GM19328 (cell line): ENCODE measurements around the gene FA2H.

Source experiments
- ATAC-seq: cut with Tn5 transposase; IDR thresholded peaks from one replicate; pipeline ENCODE4 v1.9.1; 2021; ENCODE audit warnings: mild to moderate bottlenecking, moderate library complexity; ENCODE audit not compliant: unreplicated experiment

The FA2H gene

GRCh38 chr16:74745109-74745615, 29.5 kb downstream of the FA2H start:
- ATAC-seq: no peak

- ATAC-seq: no peak
These were observed 30.1 kb downstream of the FA2H start for GRCh38 chr16:74744566-74744965.

GRCh38 chr16:74743668-74744299, 30.8 kb downstream of the FA2H start:
- no peak for ATAC-seq

- ATAC-seq: no peak
These were observed 31.5 kb downstream of the FA2H start for GRCh38 chr16:74743045-74743667.

GRCh38 chr16:74742051-74742481, 32.6 kb downstream of the FA2H start:
- no peak for ATAC-seq

- no peak for ATAC-seq
These were observed 33.8 kb downstream of the FA2H start for GRCh38 chr16:74740795-74741304.

- no peak for ATAC-seq
These were observed 35.3 kb downstream of the FA2H start for GRCh38 chr16:74739275-74739674.

GRCh38 chr16:74738816-74739215, 35.8 kb downstream of the FA2H start:
- ATAC-seq: no peak

- ATAC-seq: no peak
These were observed 36.5 kb downstream of the FA2H start for GRCh38 chr16:74738113-74738541.

- no peak for ATAC-seq
These were observed 37.1 kb downstream of the FA2H start for GRCh38 chr16:74737521-74737920.

- no peak for ATAC-seq
These were observed 38.0 kb downstream of the FA2H start for GRCh38 chr16:74736531-74737157.

GRCh38 chr16:74735554-74735953, 39.1 kb downstream of the FA2H start:
- no peak for ATAC-seq

- ATAC-seq: no peak
These were observed 39.5 kb downstream of the FA2H start for GRCh38 chr16:74735162-74735452.

- no peak for ATAC-seq
These were observed 40.1 kb downstream of the FA2H start for GRCh38 chr16:74734361-74735161.

GRCh38 chr16:74732707-74733350, 41.8 kb downstream of the FA2H start:
- no peak for ATAC-seq

- no peak for ATAC-seq
These were observed 42.7 kb downstream of the FA2H start for GRCh38 chr16:74731853-74732477.

GRCh38 chr16:74729783-74730683, 44.6 kb downstream of the FA2H start:
- no peak for ATAC-seq

GRCh38 chr16:74727903-74728302, 46.7 kb downstream of the FA2H start:
- no peak for ATAC-seq

GRCh38 chr16:74726716-74727115, 47.9 kb downstream of the FA2H start:
- no peak for ATAC-seq
